GM12878 (cell line): ENCODE results near the gene LRP1B. TPM values are rescaled to one million over a fixed set of nuclear protein-coding genes. Genes with fewer than 3 reads are reported as not detected.

Source experiments
- CEBPZ ChIP-seq: fragments of 150-350 bp; IDR thresholded peaks from 2 replicates; pipeline ENCODE4 v1.6.1; 2016; ENCODE audit warnings: low read depth, low read length
- ESRRA ChIP-seq: IDR thresholded peaks from 2 replicates; pipeline ENCODE4 v1.6.1; 2012; ENCODE audit warnings: mild to moderate bottlenecking, low read length, improper control_type of control experiment
- MAX ChIP-seq: IDR thresholded peaks from 2 replicates; pipeline ENCODE4 v1.6.1; 2012; ENCODE audit warnings: low read depth, low read length, improper control_type of control experiment
- MYC ChIP-seq: IDR thresholded peaks from 2 replicates; pipeline ENCODE4 v1.6.1; 2011; ENCODE audit warnings: mild to moderate bottlenecking, low read length, moderate library complexity, inconsistent platforms; ENCODE audit not compliant: insufficient read depth, insufficient replicate concordance, insufficient read length, severe bottlenecking
- PKNOX1 ChIP-seq: fragments of 450-650 bp; IDR thresholded peaks from 2 replicates; pipeline ENCODE4 v1.6.1; 2016; ENCODE audit warnings: mild to moderate bottlenecking
- SIX5 ChIP-seq: IDR thresholded peaks from 2 replicates; pipeline ENCODE4 v1.6.1; 2011; ENCODE audit warnings: mild to moderate bottlenecking, low read depth, low read length, moderate library complexity; ENCODE audit not compliant: severe bottlenecking
- USF2 ChIP-seq: IDR thresholded peaks from 2 replicates; pipeline ENCODE4 v1.6.1; 2011; ENCODE audit warnings: low read depth, low read length, improper control_type of control experiment, borderline replicate concordance
- ZBTB11 ChIP-seq: fragments of 450-650 bp; formaldehyde crosslinking; IDR thresholded peaks from 2 replicates; pipeline ENCODE4 v1.5.0; 2022; ENCODE audit warnings: mild to moderate bottlenecking, missing genetic modification characterization
- ZNF622 ChIP-seq: fragments of 450-650 bp; IDR thresholded peaks from 2 replicates; pipeline ENCODE4 v1.6.1; 2017; ENCODE audit warnings: mild to moderate bottlenecking, inconsistent platforms
- ZZZ3 ChIP-seq: IDR thresholded peaks from 2 replicates; pipeline ENCODE4 v1.6.1; 2011; ENCODE audit warnings: low read depth; ENCODE audit not compliant: control insufficient read depth, insufficient read length
- polyA plus RNA-seq, 11 experiments: library from polyadenylated mRNA; depleted of rRNA in 4 of 11; unstranded in 6 of 11; stranded (reverse) in 5 of 11; fragments of >200 nt; fragmentation: Nextera tagmentation in 4 of 11; fragmentation: Illumina TruSeq in 1 of 11; extraction: Ambion mirVana in 4 of 11; extraction: Trizol in 1 of 11; gene quantifications; 1 replicate in 1 of 11; 2 replicates in 10 of 11; pipeline versions ENCODE4 v1.2.1 to v1.2.3, GENCODE V29; 2011 to 2016; ENCODE audit warnings: inconsistent platforms in 2 of 11, missing spikeins in 2 of 11, low read depth in 1 of 11
- total RNA-seq, 4 experiments: library from RNA; depleted of rRNA in 3 of 4; stranded (reverse); fragments of >200 nt in 3 of 4; fragmentation: Illumina TruSeq in 1 of 4; extraction: Trizol in 1 of 4; gene quantifications; 2 replicates each; pipeline versions ENCODE4 v1.2.1 to v1.2.3, GENCODE V29; 2013 to 2021

LRP1B gene
- total and polyA plus RNA-seq, 10 of the 15 experiments (the other 5 are each of a cell fraction or from before 2014, with no cell fraction given) = under 0.01 to 0.06 (median 0.03) TPM; not detected in 5

GRCh38 chr2:141941210-141941714 is 189.6 kb downstream of the LRP1B start (continued):
- TF ChIP-seq PKNOX1 (no peak), SIX5 (no peak), ZZZ3 (no peak), MAX (no peak), CEBPZ (no peak), ZNF622 (no peak), USF2 (no peak), MYC (no peak), ZBTB11 (CRISPR knock-in tag) (no peak), ESRRA (no peak)
